SIG-M5 treated with dmso at 0.1 percent for 504 hours (cell line): ENCODE data around the gene CRABP2.

Experiments
- DNase-seq: peaks from one replicate; lab custom pipeline; 2025; ENCODE audit not compliant: unreplicated experiment; lab: John Stamatoyannopoulos, UW

The CRABP2 gene

GRCh38 chr1:156709757-156710489 is 4.5 kb upstream of the CRABP2 start:
- DNase-seq = no peak

GRCh38 chr1:156709031-156709430 is 3.6 kb upstream of the CRABP2 start:
- no peak for DNase-seq

GRCh38 chr1:156708218-156708661 is 2.9 kb upstream of the CRABP2 start:
- DNase-seq = no peak

GRCh38 chr1:156707417-156708217 is 2.2 kb upstream of the CRABP2 start:
- DNase-seq = no peak

GRCh38 chr1:156706657-156707416 is 1.5 kb upstream of the CRABP2 start:
- DNase-seq = no peak

GRCh38 chr1:156705918-156706656 is 704 bp upstream of the CRABP2 start:
- peak; percentile 33 for DNase-seq

- DNase-seq = no peak
Observed at GRCh38 chr1:156704930-156705320, 458 bp downstream of the CRABP2 start.

GRCh38 chr1:156704166-156704711 is 1.1 kb downstream of the CRABP2 start:
- DNase-seq = no peak

GRCh38 chr1:156703741-156704140 is 1.6 kb downstream of the CRABP2 start:
- DNase-seq = no peak

- DNase-seq = no peak
Observed at GRCh38 chr1:156703336-156703735, 2.0 kb downstream of the CRABP2 start.

GRCh38 chr1:156700736-156701531 is 4.4 kb downstream of the CRABP2 start:
- no peak for DNase-seq

- DNase-seq = no peak
Observed at GRCh38 chr1:156698995-156699394, 6.4 kb downstream of the CRABP2 start.

GRCh38 chr1:156697481-156697880 is 7.9 kb downstream of the CRABP2 start:
- no peak for DNase-seq

- DNase-seq = no peak
Observed at GRCh38 chr1:156696755-156697154, 8.6 kb downstream of the CRABP2 start.

GRCh38 chr1:156694690-156694962 is 10.8 kb downstream of the CRABP2 start:
- DNase-seq = no peak

- peak; percentile 54 for DNase-seq
Observed at GRCh38 chr1:156693848-156694689, 11.3 kb downstream of the CRABP2 start.

GRCh38 chr1:156692925-156693847 is 12.2 kb downstream of the CRABP2 start:
- DNase-seq = peak; percentile 59

GRCh38 chr1:156692441-156692924 is 12.9 kb downstream of the CRABP2 start:
- DNase-seq = peak; percentile 59
